SU-DHL-6 (cell line): ENCODE measurements around the gene UPF3A.

Experiments
- H2AFZ ChIP-seq: fragments of 200-600 bp; sonication (generic); 2 replicates; pipeline ENCODE4 v1.6.1; 2014; ENCODE audit warnings: low read depth, mild to moderate bottlenecking, moderate library complexity, mixed read lengths, antibody characterized with exemption, low read length; ENCODE audit not compliant: severe bottlenecking
- H3F3A ChIP-seq: fragments of 200-600 bp; shearing (Covaris generic); 2 replicates; pipeline ENCODE4 v1.6.0; 2016; ENCODE audit warnings: antibody characterized with exemption, mild to moderate bottlenecking; ENCODE audit not compliant: insufficient read depth
- H3K27ac ChIP-seq: fragments of 200-600 bp; sonication (generic); 2 replicates; pipeline ENCODE4 v1.5.1; 2016; ENCODE audit warnings: low read depth, mild to moderate bottlenecking, low read length, moderate library complexity, mixed read lengths
- H3K27me3 ChIP-seq: fragments of 200-600 bp; sonication (generic), shearing (Covaris generic); 2 replicates; pipeline ENCODE4 v1.6.0; 2014; ENCODE audit warnings: mild to moderate bottlenecking, low read length
- H3K36me3 ChIP-seq: fragments of 200-600 bp; sonication (generic); 2 replicates; pipeline ENCODE4 v1.6.1; 2014; ENCODE audit warnings: mild to moderate bottlenecking, low read length, mixed read lengths
- H3K4me2 ChIP-seq: fragments of 300-600, 200-600 bp; shearing (Covaris generic), sonication (generic); 2 replicates; pipeline ENCODE4 v1.6.0; 2014; ENCODE audit warnings: low read length, low read depth, mild to moderate bottlenecking; ENCODE audit not compliant: poor library complexity, severe bottlenecking
- H3K4me3 ChIP-seq: fragments of 200-600 bp; sonication (generic); 2 replicates; pipeline ENCODE4 v1.5.1; 2014; ENCODE audit warnings: antibody characterized with exemption, low read length, mild to moderate bottlenecking, mixed read lengths; ENCODE audit not compliant: insufficient read depth, poor library complexity, severe bottlenecking
- H3K79me2 ChIP-seq: fragments of 200-600 bp; sonication (generic); 2 replicates; pipeline ENCODE4 v1.6.1; 2014; ENCODE audit warnings: mild to moderate bottlenecking, low read length, moderate library complexity; ENCODE audit not compliant: insufficient read depth
- H3K9ac ChIP-seq: fragments of 200-600 bp; sonication (generic); 2 replicates; pipeline ENCODE4 v1.7.0; 2014; ENCODE audit warnings: mild to moderate bottlenecking, low read length
- H3K9me2 ChIP-seq: fragments of 200-600 bp; sonication (generic); replicated peaks from 2 replicates; pipeline ENCODE4 v1.6.1; 2014; ENCODE audit warnings: low read length; ENCODE audit not compliant: insufficient read depth
- H3K9me3 ChIP-seq: fragments of 200-600 bp; sonication (generic); 2 replicates; pipeline ENCODE4 v1.6.1; 2014; ENCODE audit warnings: low read length, mixed read lengths; ENCODE audit not compliant: insufficient read depth
- H4K20me1 ChIP-seq: fragments of 200-600 bp; sonication (generic); 2 replicates; pipeline ENCODE4 v1.6.1; 2014; ENCODE audit warnings: low read depth, mild to moderate bottlenecking, antibody characterized with exemption, low read length, moderate library complexity, mixed read lengths
- EZH2phosphoT487 ChIP-seq: fragments of 200-600 bp; sonication (generic), shearing (Covaris generic); conservative IDR thresholded peaks from 2 replicates; pipeline ENCODE4 v1.6.1; 2018; ENCODE audit warnings: mild to moderate bottlenecking, antibody characterized with exemption, low read length, moderate library complexity, mixed read lengths
- TF ChIP-seq, protein P1 (sequence below): fragments of 200-600 bp; sonication (generic); IDR thresholded peaks from one replicate; pipeline ENCODE4 v1.5.1; 2017; ENCODE audit warnings: antibody characterized with exemption, mild to moderate bottlenecking, low read length, moderate library complexity; ENCODE audit not compliant: insufficient read depth, poor library complexity, severe bottlenecking

Gene UPF3A

GRCh38 chr13:114299604-114300305, 18.4 kb downstream of the UPF3A start:
- Histone ChIP-seq H3K27ac (no peak overlapping the region), H3K9me2 (no peaks in the 10 kb centered on the region), H3K9ac (no peak overlapping the region), H3F3A (0 out of 2 replicates have a peak, but pooled peaks cover 4% of the 10 kb centered on the region), H3K79me2 (peaks cover 10% of the 10 kb centered on the region), H3K9me3 (no peaks in the 10 kb centered on the region), H4K20me1 (no peaks in the 10 kb centered on the region), H3K4me2 (no peak overlapping the region), H3K4me3 (no peak overlapping the region), H3K27me3 (no peaks in the 10 kb centered on the region), H2AFZ (no peak overlapping the region), H3K36me3 (peaks cover 11% of the 10 kb centered on the region; the same call in 1 of the 2 replicates)
- TF ChIP-seq EZH2phosphoT487, result no peak
- TF ChIP-seq, protein P1, sequence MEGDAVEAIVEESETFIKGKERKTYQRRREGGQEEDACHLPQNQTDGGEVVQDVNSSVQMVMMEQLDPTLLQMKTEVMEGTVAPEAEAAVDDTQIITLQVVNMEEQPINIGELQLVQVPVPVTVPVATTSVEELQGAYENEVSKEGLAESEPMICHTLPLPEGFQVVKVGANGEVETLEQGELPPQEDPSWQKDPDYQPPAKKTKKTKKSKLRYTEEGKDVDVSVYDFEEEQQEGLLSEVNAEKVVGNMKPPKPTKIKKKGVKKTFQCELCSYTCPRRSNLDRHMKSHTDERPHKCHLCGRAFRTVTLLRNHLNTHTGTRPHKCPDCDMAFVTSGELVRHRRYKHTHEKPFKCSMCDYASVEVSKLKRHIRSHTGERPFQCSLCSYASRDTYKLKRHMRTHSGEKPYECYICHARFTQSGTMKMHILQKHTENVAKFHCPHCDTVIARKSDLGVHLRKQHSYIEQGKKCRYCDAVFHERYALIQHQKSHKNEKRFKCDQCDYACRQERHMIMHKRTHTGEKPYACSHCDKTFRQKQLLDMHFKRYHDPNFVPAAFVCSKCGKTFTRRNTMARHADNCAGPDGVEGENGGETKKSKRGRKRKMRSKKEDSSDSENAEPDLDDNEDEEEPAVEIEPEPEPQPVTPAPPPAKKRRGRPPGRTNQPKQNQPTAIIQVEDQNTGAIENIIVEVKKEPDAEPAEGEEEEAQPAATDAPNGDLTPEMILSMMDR, result no peak

- no peaks in the 10 kb centered on the region for H3K9me3 ChIP-seq
- no peaks in the 10 kb centered on the region for H3K79me2 ChIP-seq
- H3K27ac ChIP-seq, result no peak overlapping the region
- no peaks in the 10 kb centered on the region for H3F3A ChIP-seq
- H3K9me2 ChIP-seq, result no peaks in the 10 kb centered on the region
- no peaks in the 10 kb centered on the region for H4K20me1 ChIP-seq
- no peak overlapping the region for H3K9ac ChIP-seq
- H2AFZ ChIP-seq, result no peak overlapping the region
- TF ChIP-seq EZH2phosphoT487, result no peak
- TF ChIP-seq, protein P1, result no peak
- peaks cover 12% of the 10 kb centered on the region; the same call in 1 of the 2 replicates for H3K36me3 ChIP-seq
- H3K4me3 ChIP-seq, result no peak overlapping the region
- no peak overlapping the region for H3K4me2 ChIP-seq
- H3K27me3 ChIP-seq, result no peaks in the 10 kb centered on the region
Observed at GRCh38 chr13:114303700-114304327, 22.4 kb downstream of the UPF3A start.

DNA sequence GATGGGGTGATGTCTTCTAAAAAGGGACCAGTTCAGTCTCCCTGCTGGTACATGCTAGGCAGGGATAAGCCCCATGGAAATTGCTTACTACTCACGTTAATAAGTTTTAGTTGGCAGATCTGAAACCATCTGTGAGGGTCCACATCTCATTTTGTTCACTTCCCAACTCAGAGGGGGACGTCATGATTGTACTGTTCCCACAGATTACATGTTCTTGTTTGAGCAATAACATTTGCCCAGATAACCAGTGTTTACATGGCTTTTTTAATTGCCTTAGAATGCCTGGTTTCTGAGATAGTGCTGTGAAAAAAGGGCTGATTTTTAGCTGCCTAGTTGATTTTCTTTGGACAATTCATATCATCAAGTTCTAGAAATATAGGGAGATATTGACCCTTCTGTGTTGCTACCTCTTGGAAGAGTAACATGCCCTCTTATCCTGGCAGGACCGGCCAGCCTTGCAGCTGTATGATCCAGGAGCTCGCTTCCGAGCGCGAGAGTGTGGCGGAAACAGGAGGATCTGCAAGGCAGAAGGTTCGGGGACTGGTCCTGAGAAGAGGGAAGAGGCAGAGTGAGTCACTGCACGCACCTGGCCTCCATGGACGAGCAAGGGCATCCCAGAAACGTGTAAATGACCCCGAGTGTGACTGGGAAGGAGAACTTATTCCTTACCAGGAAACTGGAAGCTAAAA, 23.1 kb downstream of the UPF3A start:
- no peaks in the 10 kb centered on the region for H3K9me3 ChIP-seq
- no peak overlapping the region for H3K9ac ChIP-seq
- no peaks in the 10 kb centered on the region for H3K9me2 ChIP-seq
- H4K20me1 ChIP-seq, result no peaks in the 10 kb centered on the region
- H3K4me3 ChIP-seq, result no peak overlapping the region
- H2AFZ ChIP-seq, result no peak overlapping the region
- H3K36me3 ChIP-seq, result peaks cover 7% of the 10 kb centered on the region; the same call in 1 of the 2 replicates
- no peaks in the 10 kb centered on the region for H3K79me2 ChIP-seq
- H3K4me2 ChIP-seq, result no peak overlapping the region
- no peak overlapping the region for H3K27ac ChIP-seq
- H3F3A ChIP-seq, result no peaks in the 10 kb centered on the region
- TF ChIP-seq, protein P1, result no peak
- no peak for TF ChIP-seq EZH2phosphoT487
- no peaks in the 10 kb centered on the region for H3K27me3 ChIP-seq
